Breast epithelium (tissue), 3 donors: ENCODE measurements around the gene CTIF.

Experiments used
- POLR2AphosphoS5 ChIP-seq, 3 donors: sonication (generic); formaldehyde crosslinking; IDR thresholded peaks; one replicate each; pipeline ENCODE4 v1.6.1; 2017; ENCODE audit warnings: antibody characterized with exemption in 3 of 3
- TF ChIP-seq, protein P1 (sequence below), 3 donors: fragments of 450-650 bp; IDR thresholded peaks; one replicate each; pipeline ENCODE4 v1.5.1; 2016 to 2017; ENCODE audit warnings: antibody characterized with exemption in 3 of 3, mild to moderate bottlenecking in 3 of 3, moderate library complexity in 3 of 3

- no peak for TF ChIP-seq POLR2AphosphoS5 (IDR thresholded peaks at IDR 0.05)
- TF ChIP-seq, protein P1, sequence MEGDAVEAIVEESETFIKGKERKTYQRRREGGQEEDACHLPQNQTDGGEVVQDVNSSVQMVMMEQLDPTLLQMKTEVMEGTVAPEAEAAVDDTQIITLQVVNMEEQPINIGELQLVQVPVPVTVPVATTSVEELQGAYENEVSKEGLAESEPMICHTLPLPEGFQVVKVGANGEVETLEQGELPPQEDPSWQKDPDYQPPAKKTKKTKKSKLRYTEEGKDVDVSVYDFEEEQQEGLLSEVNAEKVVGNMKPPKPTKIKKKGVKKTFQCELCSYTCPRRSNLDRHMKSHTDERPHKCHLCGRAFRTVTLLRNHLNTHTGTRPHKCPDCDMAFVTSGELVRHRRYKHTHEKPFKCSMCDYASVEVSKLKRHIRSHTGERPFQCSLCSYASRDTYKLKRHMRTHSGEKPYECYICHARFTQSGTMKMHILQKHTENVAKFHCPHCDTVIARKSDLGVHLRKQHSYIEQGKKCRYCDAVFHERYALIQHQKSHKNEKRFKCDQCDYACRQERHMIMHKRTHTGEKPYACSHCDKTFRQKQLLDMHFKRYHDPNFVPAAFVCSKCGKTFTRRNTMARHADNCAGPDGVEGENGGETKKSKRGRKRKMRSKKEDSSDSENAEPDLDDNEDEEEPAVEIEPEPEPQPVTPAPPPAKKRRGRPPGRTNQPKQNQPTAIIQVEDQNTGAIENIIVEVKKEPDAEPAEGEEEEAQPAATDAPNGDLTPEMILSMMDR (IDR thresholded peaks at IDR 0.05), result no peak
Measured at GRCh38 chr18:48649231-48649630, 110.4 kb downstream of the CTIF start.
